A172 (cell line): Measurements from ENCODE around the gene SHANK1. TPM values are rescaled to one million over a fixed set of nuclear protein-coding genes. Genes with fewer than 3 reads are reported as not detected.
"Not testable (repeated sequence)": the region's sequence is repeated elsewhere in the genome, so short reads cannot be mapped to it uniquely, and the experiment has no call there.

ENCODE experiments used
- DNase-seq: peaks from one replicate; pipeline ENCODE4 v3.0.0-alpha.2; 2015; ENCODE audit warnings: low spot score
- total RNA-seq: library from RNA; depleted of rRNA; stranded (reverse); fragments of >200 nt; shearing (Covaris generic); gene quantifications from 2 replicates; pipeline ENCODE4 v1.2.3, GENCODE V29; 2014; rRNA removed

Gene SHANK1
- total RNA-seq, result 0.40 and 0.48 TPM in 2 replicates

- DNase-seq, result no peak
Observed at GRCh38 chr19:50719566-50719965, at the start of gene SHANK1. Gene SHANK1 (minus strand): TSS chr19:50719802. CDS start chr19:50716919, 2,883 bp downstream.

DNA sequence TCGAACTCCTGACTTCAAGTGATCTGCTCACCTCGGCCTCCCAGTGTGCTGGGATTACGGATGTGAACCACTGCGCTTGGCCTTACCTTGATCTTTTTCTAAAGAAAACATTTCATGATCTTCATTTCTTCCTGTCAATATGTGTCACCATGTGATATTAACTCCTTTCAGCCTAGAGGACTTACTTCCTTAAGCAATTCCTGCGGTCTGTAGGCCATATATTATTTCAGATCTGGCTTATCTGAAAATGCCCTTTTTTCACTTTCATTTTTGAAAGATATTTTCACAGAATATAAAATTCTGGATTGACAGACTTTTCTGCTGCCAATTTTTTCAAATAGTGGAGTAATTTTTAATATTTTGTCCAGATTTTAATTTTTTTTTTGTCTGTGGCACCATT, 48.7 kb upstream of the SHANK1 start:
- DNase-seq, result no peak

- DNase-seq, result peak; percentile 60
Observed at GRCh38 chr19:50767263-50767662, 47.7 kb upstream of the SHANK1 start.

DNA sequence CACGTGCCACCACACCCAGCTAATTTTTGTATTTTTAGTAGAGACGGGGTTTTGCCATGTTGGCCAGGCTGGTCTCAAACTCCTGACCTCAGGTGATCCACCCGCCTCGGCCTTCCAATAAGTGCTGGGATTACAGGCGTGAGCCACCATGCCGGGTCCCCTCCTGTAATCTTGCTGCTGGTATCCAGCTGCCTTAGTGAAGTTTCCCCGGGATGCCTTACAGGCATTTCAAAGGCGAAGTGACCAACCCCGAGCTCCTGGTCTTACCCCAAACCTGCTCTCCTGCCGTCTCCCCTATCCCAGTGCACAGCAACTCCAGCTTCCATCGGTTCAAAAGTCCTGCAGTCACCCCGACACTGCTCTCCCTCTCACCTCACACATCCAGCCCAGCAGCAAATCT, 47.1 kb upstream of the SHANK1 start:
- not testable (repeated sequence) for DNase-seq

DNA sequence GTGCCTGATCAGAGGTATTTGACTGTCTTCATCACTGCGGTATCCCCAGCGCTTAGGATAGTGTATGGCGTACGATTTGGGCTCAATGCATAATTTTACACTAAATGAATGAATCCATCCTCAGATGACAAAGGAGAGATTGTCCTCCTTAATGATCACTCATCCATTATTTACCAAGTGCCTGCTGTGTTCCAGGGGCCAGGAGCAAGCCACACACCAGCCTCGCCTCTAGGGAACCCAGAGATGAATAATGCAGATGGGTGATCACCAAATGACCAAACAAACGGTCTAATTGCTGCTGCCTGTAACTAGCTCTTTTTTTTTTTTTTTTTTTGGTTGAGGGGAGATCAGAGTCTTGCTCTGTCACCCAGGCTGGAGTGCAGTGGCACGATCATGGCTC, 44.8 kb upstream of the SHANK1 start:
- no peak for DNase-seq

DNA sequence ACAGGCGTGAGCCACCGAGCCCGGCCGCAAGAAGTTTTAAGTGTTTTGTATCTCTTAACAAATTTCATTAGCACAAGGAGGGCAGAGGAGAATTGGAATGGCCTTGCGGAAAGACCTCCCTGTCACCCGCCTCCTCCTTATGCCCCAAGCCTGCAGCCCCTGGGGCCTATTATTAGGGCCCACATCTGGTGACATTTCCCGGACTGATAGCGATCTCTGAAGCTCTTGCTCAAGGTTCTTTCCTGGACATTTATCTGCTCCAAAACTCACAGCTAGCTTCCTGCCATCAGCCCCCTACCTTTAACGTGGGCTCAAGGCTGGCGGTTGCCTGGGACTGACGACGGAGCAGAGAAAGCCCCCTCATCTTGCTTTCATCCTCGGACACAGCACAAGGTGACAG, 43.9 kb upstream of the SHANK1 start:
- not testable (repeated sequence) for DNase-seq

- DNase-seq, result not testable (repeated sequence)
Observed at GRCh38 chr19:50761501-50761900, 41.9 kb upstream of the SHANK1 start.

DNA sequence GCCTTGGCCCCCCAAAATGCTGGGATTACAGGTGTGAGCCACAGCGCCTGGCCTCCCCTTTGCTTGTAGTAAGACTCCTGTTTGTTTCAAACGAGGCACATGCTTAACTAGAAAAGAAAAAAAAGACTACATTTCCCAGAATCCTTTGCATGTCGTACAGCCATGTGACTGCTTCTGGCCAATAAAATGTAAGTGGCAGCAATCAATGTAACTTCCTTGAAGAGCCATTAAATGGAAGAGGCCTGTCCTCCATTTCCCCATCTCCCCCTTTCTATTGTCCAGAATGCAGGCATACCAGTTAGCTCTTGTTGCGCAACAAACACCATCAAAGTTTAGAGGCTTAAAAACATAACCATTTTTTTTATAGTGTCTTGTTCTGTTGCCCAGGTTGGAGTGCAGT, 40.3 kb upstream of the SHANK1 start:
- peak; percentile 63 for DNase-seq

GRCh38 chr19:50759076-50759475, 39.5 kb upstream of the SHANK1 start:
- DNase-seq, result not testable (repeated sequence)

GRCh38 chr19:50757624-50758023, 38.0 kb upstream of the SHANK1 start:
- DNase-seq, result not testable (repeated sequence)

DNA sequence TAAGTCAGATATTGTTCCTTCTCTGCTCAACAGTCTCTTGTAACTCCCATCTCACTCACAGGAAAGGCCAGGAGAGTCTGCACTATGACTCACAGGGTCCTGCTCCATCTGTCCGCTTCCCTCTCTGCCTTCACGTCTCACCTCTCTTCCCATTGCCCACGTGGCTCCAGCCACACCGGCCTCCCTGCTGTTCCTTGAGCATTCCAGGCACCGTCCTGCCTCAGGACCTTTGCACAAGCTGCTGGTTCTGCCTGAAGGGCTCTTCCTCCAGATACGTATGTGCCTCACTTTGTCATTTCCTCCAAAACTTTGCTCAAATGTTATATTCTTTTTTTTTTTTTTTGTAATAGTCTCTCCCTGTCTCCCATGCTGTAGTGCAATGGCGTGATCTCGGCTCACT, 36.6 kb upstream of the SHANK1 start:
- DNase-seq, result peak; percentile 36

DNA sequence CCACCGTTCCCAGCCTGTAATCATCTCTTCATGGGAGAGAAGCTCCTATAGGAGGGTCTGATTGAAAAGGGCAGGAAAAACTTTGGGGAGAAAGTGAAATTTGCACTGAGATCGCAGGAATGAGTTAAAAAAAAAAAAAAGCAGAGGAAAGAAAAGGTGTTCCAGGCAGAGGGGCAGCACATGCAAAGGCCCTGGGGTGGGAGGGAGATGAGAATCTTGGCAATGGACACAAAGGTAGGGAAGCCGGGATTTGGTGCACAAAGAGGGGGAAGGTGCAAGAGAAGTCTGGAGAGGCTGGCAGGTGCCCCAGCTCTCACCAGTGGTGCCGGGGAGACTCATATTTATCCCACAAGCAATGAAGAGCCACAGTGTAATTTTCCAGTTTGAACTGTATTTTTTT, 34.3 kb upstream of the SHANK1 start:
- no peak for DNase-seq

- no peak for DNase-seq
Observed at GRCh38 chr19:50750010-50750409, 30.4 kb upstream of the SHANK1 start.

DNA sequence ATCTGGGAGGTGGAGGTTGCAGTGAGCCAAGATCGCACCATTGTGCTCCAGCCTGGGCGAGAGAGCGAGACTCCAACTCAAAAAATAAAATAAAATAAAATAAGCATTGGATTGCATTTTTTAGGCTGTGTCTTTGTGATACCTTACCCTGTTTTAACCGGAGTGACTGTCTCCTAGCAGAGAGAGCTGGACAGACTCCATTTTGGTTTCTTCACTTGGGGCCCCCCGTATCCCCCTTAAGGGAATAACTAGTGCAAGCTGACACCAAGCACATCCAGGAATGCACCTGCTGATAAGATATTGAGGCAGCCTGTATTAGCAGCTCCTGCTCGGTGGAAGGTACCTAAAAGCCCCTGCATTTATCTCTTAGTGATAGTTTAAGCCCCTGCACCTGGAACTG, 29.9 kb upstream of the SHANK1 start:
- DNase-seq, result no peak

DNA sequence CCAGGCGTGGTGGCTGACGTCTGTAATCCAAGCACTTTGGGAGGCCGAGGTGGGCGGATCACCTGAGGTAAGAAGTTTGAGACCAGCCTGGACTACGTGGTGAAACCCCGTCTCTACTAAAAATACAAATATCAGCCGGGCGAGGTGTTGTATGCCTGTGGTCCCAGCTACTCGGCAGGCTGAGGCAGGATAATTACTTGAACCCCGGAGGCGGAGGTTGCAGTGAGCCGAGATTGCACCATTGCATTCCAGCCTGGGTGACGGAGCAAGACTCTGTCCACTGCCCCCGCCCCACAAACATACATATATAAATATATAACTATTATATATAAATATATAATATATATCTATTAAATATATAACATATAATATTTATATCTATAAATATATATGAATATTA, 27.5 kb upstream of the SHANK1 start:
- not testable (repeated sequence) for DNase-seq

- no peak for DNase-seq
Observed at GRCh38 chr19:50745221-50745620, 25.6 kb upstream of the SHANK1 start.

DNA sequence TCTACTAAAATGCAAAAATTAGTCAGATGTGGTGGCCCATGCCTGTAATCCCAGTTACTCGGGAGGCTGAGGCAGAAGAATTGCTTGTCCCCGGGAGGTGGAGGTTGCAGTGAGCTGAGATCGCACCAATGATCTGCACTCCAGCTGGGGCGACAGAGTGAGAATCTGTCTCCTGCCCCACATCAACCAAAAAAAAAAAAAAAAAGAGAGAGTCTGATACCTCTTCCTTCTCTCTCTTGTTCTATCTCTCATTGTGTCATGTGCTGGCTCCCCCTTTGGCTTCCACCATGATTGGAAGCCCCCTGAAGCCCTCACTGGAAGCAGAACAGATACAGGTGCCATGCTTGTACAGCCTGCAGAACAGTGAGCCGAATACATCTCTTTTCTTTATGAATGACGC, 23.9 kb upstream of the SHANK1 start:
- DNase-seq, result no peak

DNA sequence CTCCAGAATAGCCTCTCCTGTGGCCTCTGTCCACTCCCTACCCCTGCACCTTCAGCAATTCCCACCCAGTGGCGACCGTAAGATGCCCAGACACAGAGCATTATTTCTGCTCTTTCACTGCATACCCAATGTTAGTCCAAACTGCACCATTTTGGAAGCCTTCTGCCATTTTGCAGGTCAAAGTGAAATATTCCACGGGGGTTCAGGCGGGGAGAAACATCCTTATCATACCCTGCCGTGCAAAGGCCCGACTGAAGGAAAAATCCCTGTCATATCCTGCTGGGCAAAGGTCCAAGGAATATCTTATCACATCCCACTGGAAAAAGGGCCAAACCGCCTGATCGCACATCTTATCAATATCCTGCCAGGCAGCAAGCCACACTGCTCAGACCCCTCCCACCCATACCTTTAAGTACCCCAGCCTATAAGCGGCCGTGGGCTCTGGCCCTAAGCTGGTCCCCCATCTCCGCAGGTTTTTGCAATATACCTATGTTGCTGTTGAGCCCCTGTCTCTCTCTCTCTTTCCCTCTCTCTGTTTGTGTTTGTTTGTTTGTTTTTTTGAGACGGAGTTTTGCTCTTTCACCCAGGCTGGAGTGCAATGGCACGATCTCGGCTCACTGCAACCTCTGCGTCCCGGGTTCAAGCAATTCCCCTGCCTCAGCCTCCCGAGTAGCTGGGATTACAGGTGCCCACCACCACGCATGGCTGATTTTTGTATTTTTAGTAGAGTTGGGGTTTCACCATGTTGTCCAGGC, 21.8 kb upstream of the SHANK1 start:
- no peak for DNase-seq

GRCh38 chr19:50739914-50740426, 20.4 kb upstream of the SHANK1 start:
- no peak for DNase-seq

GRCh38 chr19:50739132-50739913, 19.7 kb upstream of the SHANK1 start:
- DNase-seq, result no peak

DNA sequence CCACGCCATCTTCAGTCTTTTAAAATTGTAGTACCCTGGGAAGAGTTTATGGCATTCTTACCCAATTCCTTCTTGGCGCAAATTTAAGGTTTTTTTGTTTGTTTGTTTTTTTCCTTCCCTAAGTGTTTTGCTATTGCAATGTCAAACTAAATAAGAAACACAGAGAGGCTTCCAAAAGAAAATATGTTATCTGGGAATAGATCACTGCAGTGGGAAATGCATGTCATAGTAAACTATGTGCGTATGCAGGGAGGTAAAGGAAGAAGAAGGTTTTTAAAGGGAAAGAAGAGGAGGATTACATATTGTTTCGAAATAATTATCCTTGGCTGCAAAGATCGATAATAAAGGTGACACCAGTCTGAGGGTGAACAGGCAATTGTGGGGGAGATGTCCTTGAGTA, 16.7 kb upstream of the SHANK1 start:
- DNase-seq, result no peak

DNA sequence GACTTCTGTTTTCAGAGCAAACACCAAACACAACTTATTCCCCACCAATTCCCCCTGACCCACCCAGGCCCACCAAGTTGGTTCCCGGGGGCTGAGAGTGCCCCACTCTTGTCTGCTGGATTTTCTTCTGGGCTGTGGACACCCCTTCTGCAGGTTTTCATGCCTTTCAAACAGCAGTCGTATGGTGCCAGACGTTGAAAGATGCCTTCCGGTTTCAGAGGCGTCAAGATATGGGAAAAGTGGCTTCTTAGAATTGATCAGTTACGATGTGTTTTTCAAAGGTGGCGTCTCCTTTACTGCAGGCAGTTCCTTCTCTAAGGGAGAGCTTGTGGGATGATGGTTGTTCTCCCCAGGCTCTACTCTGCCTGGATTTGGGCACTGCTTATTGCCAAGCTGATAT, 16.3 kb upstream of the SHANK1 start:
- no peak for DNase-seq

DNA sequence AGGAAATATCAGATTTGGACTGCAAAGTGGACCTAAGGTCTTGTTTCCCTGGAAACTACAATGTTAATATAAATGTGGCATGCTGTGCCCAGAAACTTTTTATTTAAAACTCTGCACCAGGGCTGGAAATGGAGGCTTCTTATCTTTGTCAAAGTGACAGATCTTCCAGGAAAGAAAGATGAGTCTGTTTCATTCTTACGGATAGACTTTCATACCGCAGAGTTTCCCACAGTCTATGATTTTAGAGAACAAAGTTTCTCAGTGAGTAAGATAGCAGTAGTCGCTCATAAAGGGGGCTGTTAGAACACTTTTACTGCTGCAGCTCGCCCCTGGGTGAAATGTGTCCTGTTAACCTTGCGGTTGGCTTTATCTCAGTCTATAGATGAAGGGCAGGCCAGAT, 10.3 kb upstream of the SHANK1 start:
- DNase-seq, result no peak
